M059J (cell line): Measurements from ENCODE around the gene VWA5A. TPM values are rescaled to one million over a fixed set of nuclear protein-coding genes. Genes with fewer than 3 reads are reported as not detected.
"Not testable (repeated sequence)": the region's sequence is repeated elsewhere in the genome, so short reads cannot be mapped to it uniquely, and the experiment has no call there.

Experiments
- DNase-seq: peaks from one replicate; pipeline ENCODE4 v3.0.0-alpha.2; 2012; ENCODE audit warnings: low read depth
- total RNA-seq: library from RNA; depleted of rRNA; stranded (reverse); fragments of >200 nt; shearing (Covaris generic); gene quantifications from 2 replicates; pipeline ENCODE4 v1.2.3, GENCODE V29; 2014

VWA5A gene
- total RNA-seq, 1 experiment from 2014 or later: 3.3 TPM

DNA sequence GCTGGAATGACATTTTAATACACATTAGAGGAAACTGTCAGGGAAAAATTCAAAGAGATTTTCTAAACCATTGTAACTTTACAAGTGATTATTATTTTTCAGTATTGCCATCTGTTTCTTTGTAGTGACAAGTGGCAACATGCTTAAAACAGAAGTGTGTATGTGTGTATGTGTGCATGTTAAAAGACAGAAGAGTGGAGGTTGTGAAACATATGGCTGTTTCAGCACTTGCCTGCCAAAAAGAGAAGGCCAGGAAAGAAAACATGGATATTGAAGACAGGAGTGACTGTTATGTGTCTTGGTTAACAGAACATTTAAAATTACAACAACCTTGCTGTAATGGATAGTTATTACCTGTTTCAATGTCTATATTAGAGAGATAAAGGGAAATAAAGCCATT lies 24.3 kb upstream of the VWA5A start:
- DNase-seq: no peak

DNA sequence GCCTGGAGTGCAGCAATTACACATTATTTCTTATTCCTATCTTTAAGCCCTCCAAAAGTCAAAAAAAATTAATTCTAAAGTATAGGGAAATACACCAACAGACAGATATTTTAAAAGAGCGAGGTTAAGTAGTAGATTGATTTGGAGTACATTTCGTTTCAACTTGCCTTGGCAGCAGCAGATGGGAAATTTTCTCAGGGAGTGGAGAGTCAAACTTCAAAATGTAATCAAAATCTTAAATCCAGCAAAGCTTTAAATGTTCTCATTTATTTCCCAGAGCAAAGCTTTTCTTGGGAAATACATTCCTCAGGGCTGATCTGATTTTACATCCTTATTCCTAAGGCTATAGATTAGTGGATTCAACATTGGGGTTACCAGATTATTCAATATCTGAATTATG lies 21.9 kb upstream of the VWA5A start:
- no peak for DNase-seq

DNA sequence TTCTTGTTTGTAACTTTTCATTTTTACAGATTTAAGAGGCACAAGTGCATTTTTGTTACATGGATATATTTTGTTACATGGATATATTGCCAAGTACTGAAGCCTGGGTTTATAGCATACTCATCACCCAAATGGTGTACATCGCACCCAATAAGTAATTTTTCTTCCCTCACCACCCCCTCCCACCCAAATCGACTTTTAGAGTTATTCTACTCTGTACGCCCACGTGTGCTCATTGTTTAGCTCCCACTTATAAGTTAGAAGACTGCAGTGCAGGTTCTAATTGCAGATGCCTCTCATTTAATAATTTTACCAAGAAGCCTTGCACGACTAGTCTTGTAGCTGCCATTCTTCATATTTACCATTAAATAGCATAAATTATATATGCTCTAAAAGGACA lies 20.5 kb upstream of the VWA5A start:
- DNase-seq: no peak

DNA sequence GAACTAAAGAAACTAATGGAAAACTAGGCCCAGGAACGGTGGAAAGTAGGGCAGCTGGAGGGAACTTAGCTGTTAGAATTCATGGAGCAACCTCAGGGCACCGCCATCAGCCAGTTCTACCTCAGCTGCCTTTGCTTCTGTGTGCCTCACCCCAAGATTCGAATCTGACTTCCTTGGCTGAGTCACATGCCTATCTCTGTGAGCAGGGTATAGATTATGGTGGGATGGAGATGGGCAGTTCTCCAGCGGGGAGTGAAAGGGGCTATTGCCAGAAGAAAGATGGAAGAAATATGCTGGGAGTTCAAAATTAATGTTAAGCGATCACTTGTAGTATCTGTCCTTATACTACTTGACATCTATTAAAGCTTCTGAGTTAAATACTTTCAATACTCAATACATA lies 18.9 kb upstream of the VWA5A start:
- no peak for DNase-seq

DNA sequence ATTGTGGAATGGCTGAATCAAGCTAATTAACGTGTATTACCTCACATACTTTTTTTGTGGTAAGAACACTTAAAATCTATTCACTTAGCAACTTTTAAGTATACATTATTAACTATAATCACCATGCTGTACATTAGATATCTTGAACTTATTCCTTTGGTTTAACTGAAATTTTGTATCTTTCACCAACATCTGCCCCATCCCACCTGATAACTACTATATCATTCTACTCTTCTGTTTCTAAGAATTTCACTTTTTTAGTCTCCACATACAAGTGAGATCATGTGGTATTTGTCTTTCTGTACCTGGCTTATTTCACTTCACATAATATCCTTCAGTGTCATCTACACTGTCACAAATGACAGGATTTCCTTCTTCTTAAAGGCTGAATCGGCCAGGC lies 17.1 kb upstream of the VWA5A start:
- DNase-seq: no peak

DNA sequence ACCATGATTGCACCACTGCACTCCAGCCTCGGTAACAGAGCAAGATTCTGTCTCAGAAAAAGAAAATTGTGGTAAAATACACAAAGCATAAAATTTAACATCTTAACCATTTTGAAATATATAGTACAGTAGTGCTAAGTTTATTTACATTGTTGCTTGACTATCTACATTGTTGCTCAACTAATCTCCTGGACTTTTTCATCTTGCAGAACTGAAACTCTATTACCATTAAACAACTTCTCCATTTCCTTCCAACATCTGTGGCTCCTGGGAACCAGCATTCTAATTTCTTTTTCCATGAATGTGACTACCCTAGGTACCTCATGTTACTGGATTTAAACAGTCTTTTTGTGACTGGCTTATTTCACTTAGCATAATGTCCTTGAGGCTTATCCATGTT lies 13.5 kb upstream of the VWA5A start:
- DNase-seq: no peak

DNA sequence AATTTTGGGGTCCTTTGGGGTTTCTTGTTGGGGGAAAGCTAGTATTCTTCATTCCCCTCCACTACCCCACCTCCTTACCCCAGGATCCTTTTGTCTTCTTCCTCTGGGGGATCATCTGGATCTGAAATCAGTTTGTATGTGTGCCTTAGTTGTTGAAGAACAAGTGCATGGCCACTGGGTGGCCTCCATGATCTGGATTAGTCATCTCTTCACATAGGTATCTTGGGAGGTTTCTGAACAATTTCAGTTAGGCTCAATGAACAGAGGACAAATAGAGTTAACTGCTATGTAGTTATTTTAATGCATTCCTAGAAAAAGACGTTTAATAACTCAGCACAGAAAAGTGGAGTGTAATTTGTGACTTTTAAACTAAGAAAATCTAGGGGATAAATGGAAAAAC lies 7.1 kb upstream of the VWA5A start:
- DNase-seq: peak; percentile 34

DNA sequence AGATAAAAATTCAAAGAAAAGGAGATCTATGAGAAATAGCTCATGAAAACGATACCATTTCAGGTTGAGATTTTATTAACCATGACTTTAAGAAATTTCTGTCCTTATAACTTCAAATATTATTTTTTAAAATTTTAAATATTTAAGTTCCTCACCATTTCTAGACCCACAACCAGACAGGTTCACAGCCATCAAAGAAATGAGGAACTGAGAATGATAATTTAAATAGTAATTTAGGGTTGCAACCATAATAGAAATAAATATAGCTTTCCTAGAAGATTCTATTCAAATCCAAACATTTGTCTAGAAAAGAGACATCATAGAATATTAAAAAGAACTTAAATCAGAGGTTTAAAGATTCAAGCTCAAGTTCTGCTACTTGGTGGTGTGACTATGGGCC lies 5.9 kb upstream of the VWA5A start:
- no peak for DNase-seq

DNA sequence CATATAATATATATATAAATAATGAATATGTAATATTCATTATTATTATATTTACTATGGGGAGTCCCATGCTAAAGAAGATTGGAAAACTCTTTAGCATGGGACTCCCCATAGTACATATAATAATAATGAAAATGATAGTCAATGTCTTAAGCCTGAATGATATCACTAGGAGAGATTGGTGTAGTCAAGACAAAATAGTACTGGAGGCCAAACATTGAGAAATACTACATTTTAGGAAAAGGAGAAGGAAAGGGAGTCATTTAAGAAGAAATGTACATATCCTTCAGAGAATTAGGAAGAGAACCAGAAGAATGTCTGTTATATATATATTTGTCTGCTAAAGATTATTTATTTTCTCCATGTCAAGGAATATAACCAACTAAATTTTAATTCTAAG lies 5.0 kb upstream of the VWA5A start:
- no peak for DNase-seq

DNA sequence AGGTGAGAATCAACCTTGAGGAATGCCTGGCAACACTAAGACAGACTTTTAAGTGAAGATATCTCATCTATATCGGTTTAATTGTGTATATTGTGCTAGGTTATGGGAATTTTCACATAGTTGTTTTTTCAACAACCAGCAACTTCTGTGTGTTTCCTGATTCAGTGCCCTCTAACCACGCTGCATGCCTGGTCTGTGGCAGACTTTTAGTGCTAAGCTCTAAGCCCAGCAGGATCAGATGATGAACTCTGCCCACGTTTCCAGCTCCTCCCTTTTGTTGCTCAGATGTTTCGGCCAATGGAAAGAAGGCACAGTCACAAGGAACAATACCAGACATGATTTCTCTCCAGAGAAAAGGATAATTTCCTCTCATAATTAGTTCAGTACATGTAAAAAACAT lies 1.4 kb upstream of the VWA5A start:
- peak; percentile 12 for DNase-seq

DNA sequence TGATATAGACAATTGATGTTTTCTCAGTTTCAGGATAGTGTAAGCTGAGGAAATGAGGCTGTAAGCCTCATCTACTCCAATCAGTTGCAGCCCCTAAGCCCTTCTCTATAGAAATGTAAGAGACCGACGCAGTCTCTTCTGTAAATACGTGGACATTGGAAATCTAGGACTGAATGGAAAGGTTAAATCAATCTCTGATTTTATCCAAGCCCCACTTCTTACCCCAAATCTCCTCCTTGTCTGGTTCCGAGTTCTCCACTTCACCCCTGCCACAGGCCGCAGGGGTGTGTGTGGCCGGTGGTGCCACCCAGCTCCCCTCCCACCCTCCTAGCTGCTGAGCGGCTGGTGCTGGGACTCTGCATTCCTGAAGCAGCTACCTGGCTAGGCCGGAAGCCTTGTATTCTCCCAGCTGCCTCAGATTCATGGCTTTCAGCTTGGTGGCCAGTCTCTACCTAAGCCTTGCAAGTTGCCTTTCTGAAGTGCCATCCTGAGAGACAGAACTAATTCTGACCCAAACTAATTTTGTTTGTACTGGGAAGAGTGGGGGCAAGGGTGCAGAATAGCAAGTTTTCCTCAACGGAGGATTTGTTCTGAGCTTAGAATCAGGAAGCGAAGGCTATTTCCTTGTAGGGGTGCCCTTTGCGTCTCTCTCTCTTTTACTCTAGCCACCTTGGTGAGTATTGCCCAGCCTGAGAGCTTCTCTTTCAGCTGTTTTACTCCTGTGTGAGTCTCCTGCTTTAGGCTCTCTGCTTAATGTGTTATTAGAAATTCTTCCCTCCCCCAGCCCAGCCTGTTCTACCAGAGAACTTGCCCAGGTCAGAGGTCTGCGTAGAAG lies 749 bp downstream of the VWA5A start:
- no peak for DNase-seq

DNA sequence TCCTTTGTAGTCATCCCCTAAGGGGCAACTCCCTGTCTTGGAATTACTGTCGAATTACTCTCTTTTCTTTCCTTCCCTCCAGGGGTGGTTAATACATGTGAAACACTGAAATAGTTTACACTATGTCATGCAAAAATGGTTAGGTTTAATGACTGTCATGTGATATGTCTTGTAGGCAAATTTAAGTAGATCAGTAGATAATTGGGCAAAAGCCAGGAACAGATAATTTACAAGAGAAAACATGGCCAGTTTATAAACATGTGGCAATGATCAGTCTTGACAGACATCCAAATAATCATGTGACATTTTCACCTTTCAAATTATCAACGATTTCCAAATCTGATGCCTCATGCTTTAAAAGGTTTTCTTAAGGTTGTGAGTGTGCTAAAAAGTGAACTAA lies 3.9 kb downstream of the VWA5A start:
- DNase-seq: no peak

DNA sequence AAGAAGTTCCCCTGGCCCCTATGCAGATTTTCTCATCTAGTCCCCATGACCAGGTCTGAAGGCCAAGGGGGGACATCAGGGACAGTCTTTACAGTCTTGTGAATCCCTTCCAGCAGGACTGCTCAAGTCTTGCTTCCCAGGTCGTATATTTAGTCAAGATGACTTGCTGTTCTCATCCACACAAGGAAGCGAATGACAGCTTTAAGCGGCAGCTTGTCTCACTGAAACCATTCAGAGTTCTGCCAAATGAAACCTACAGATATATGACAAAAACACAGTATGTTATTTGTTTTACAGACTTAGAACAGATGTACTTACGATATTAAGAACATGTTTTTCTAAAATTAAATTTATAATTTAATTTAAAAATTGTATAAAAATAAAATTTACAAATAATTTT lies 5.6 kb downstream of the VWA5A start:
- DNase-seq: no peak

DNA sequence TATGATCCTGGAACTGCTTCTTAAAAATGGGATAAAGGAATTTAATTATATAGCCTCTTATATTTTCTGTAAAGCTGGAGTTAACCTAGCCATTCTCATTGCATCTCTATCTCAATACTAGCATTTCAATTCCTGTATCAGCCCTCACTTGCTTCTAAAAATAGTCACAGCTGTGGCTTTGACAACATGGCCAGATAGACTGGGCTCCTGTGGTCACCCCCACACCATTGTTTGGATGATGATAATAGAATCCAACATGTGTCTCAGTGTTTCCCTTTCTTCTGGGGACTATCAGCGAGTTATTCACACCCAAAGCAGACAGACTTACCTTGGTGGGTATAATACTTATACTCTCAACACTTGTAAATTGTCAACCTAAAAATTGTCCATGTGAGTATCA lies 6.9 kb downstream of the VWA5A start:
- DNase-seq: no peak

DNA sequence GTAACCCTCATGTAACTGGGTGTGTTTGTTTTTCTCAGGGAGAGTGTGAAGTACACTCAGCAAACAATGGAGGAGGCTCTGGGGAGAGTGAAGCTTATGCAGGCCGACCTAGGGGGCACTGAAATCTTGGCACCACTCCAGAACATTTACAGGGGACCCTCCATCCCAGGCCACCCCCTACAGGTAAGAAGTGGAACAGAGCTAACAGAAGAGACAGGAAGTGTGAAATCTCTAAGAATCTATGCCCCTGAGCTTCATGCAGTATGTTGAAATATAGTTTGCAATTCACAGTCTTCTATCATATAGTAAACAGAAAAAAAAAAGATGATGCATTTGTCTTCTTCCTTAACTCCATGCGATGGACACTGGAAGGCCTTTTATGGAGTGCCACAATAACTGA lies 8.4 kb downstream of the VWA5A start:
- no peak for DNase-seq

DNA sequence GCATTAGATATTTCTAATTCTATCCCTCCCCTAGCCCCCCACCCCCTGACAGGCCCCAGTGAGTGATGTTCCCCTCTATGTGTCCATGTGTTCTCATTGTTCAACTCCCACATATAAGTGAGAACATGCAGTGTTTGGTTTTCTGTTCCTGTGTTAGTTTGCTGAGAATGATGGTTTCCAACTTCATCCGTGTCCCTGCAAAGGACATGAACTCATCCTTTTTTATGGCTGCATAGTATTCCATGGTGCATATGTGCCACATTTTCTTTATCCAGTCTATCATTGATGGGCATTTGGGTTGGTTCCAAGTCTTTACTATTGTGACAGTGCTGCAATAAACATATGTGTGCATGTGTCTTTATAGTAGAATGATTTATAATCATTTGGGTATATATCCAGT lies 11.9 kb downstream of the VWA5A start:
- not testable (repeated sequence) for DNase-seq

DNA sequence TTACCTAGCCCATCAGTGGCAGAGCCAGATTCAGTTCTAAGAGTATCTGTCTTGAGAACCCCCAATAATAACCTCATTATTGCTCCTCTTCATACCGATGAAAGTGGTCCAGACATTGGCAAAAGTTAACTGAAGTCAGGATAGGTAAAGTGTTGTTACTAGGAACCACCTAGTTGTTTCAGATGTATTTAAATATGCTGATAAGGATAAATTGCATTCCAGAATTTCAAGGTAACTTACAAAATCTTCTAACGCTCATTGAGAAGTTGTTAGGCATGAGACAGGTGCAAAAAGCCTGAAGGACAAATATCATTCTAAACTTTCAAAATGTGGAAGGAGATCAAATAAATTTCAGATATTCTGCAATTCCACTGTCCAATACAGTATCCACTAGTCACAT lies 27.8 kb downstream of the VWA5A start:
- DNase-seq: no peak

DNA sequence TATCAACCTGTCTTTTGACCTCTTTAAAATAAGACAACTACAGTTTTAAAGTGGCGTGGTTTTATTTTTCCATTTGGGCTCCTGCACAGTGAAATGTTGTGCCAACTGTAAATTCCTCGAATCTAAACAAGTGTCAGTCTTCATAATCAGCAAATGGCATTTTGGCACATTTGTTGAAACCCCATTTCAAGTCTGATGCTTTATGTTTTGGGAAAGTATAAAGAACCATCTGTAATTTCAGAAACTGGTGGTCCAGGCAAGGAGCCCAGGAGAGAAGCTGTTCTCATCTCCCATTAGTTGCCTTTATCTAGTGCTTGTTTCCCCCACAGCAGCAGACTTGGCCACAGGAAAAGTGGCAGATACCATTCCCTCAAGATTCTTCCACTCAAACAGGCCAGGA lies 32.7 kb downstream of the VWA5A start:
- DNase-seq: no peak

DNA sequence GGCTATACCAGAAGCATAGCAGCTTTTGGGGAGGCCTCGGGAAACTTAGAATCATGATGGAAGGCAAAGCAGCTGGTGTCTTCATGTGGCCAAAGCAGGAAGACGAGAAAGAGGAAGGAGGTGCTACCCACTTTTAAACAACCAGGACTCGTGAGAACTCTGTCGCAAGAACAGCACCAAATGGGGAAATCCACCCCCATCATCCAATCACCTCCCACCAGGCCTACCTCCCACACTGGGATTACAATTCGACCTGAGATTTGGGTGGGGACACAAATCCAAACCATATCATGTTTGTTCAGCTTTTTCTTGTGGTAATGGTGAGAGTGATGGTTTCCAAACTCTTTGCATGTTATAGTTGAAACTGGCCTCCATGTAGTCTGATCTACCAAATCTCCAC lies 35.4 kb downstream of the VWA5A start:
- DNase-seq: no peak

DNA sequence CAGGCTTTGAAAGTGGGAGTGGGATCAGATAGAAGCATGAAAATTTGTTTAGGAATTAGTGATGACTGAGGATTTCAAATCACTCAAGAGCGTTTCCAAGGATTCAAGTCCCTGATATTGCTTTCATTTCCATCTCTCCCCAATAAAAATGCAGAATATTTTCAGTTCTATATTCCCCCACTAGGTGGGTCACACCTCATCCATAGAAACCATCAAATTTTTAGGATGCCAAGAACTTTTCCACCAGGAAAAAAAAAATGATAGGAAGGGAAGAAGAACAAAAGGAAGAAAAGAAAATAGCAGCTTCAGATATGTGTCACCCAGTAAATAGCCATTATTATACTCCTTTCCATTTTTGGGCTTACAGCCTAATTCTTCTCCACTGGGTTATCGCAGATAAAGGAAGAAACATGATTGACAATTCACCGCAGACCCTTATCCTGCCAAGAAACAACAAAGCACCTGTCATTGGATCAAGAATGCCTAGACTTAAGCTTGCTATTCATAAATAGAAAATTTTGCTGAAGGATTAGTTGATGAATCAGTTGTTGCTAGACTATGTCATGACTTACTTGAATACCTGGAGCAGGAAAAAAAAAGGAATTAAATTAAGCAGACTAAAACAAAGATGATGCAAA lies 37.6 kb downstream of the VWA5A start:
- no peak for DNase-seq

DNA sequence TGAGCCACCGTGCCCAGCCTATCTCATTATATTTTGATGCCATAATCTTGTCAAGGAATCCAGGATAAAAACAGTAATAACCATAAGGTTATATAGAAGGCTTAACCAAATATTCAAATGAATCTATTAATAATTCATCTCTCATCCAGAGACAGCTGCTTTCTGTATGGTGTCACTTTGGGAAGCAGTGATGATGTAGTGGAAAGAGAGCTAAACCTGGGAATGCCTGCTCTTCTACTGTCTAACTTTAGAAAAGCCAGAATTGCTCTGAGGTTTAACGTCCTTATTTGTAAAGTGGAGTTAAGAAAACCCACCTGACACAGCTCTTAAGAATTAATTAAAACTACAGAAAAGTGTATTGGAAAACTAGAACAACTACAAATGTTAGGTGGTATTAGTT lies 38.6 kb downstream of the VWA5A start:
- DNase-seq: no peak

DNA sequence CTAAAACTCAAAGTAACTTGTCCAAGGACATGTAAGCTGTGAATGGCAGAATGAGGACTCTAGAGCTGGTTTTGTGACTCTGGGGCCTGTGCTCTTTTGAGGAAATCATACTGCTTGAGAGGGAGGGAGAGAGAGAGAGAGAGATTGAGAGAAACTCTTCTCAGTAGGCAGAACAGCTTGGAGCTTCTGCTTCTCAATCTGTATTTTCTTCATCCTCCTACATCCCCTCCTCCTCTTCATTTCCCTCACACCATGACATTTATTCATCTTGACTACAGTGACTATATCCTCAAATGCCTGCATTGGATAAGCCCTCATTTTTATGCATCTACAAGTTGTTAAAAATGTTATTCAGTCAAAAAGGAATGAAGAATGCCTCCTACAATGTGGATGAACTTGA lies 44.2 kb downstream of the VWA5A start:
- no peak for DNase-seq

DNA sequence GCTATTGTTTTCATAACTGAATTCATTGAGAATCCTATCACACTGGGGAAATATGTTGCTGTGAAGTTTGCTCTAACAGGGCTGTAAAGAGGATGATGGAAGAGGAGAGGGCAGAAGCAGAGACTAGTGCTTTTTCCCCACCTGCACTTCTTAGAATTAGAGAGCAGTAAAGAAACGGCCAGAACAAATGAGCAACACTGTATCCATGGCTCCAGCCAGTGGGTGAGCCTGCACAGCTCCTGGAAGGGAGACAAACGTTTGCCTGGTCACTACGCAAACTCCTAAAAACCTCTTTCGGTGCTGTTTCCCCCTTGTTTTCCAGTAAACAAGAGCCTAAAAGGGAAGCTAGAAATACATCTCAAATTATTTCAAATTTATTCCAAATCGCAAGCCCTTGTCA lies 45.7 kb downstream of the VWA5A start:
- DNase-seq: no peak

DNA sequence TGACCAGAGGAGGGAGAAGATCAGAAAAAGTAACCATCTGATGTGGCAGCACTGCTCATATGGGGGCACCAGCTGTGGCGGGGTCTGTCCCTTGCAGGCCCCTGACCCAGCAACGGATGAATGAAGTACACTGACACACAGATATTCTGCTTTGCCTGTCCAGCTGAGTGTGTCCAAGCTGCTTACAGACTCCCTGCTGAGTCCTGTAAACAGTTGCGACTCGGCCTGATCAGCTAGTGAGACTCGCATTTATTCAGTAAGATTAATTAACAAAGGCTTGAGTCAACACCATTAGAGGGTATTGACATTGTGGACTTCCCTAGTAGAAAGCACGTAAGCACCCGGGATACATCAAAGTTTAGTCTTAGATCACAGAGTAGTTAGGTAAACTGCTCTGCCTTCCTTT lies 52.6 kb downstream of the VWA5A start:
- DNase-seq: no peak
